Right forelimb (tissue), 1 donor: Measurements from ENCODE around the gene FSD1.
"Not testable (repeated sequence)": the region's sequence is repeated elsewhere in the genome, so short reads cannot be mapped to it uniquely, and the experiment has no call there.

Experiments
- DNase-seq: peaks from one replicate; pipeline ENCODE4 v3.0.0-alpha.2; 2018

FSD1 gene

DNA sequence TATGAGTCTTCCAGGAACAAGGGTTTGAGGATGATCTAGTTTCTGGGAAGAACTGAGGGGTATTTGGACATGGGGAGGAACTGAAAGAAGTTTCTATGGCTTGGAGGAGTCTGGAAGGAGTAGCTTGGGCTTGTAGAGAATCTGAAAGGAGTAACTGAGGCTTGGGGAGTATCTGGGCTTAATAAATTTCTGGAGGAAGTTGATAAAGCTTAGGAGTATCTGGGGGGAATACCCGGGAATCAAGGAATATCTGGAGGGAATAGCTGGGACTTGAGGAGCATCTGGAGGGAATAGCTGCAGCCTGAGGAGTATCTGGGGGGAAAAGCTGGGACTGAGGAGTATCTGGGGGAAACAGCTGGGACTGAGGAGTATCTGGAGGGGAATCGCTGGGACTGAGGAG, 16.0 kb downstream of the FSD1 start:
- DNase-seq = no peak

DNA sequence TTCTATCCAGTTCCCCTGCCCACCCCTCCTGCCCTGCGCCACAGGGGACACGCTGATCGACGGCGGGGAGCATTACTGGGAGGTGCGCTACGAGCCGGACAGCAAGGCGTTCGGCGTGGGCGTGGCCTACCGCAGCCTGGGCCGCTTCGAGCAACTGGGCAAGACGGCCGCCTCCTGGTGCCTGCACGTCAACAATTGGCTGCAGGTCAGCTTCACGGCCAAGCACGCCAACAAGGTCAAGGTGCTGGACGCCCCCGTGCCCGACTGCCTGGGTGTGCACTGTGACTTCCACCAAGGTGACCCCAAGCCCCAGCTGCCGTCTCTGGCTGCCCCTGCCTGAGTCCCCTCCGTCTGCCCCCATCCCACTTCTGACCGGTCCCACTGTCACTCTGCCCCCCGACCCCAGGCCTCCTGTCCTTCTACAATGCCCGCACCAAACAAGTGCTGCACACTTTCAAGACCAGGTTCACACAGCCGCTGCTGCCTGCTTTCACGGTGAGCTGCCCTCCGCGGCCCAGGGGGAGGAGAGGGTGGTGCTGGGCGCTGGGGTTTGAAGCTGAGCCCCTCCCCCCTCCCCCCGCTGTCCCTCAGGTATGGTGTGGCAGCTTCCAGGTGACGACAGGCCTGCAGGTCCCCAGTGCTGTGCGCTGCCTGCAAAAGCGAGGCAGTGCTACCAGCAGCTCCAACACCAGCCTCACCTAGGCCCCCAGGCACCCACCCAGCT, 18.7 kb downstream of the FSD1 start:
- DNase-seq = no peak

DNA sequence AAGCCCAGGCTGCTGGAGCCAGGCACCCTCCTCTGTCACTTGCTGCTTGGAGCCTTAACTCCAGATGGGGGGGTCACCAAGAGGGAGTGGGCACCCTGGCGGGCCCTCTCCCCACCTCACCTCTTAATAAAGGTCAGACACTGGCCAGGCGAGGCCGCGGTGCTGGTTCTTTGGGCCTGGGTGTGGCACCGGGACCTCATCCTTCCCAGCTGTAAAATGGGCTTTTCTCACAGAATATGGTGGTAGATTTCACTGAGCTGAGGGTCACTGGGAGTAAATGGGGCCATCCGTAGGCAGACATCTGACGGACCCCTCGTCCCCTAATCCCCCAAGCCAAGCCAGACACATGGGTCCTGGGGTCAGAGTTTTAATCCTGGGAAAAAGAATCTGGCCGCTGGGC, 19.3 kb downstream of the FSD1 start:
- no peak for DNase-seq

DNA sequence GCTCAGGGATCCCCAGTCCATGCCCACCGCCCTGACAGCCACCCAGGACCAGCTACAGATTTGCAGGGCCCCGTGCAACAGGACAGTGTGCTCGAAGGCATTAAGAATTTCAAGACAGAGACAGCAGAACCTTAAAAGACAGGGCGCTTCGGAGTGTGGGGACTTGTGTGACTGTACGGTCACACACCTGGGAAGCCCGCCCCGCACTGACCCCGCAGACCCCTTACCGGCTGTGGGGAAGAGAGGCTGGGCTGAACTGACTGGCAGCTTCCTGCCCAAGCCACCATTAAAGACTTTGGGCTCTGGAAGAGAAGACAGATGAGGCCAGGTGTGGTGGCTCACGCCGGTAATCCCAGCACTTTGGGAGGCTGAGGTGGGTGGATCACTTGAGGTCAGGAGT, 19.8 kb downstream of the FSD1 start:
- DNase-seq = no peak

DNA sequence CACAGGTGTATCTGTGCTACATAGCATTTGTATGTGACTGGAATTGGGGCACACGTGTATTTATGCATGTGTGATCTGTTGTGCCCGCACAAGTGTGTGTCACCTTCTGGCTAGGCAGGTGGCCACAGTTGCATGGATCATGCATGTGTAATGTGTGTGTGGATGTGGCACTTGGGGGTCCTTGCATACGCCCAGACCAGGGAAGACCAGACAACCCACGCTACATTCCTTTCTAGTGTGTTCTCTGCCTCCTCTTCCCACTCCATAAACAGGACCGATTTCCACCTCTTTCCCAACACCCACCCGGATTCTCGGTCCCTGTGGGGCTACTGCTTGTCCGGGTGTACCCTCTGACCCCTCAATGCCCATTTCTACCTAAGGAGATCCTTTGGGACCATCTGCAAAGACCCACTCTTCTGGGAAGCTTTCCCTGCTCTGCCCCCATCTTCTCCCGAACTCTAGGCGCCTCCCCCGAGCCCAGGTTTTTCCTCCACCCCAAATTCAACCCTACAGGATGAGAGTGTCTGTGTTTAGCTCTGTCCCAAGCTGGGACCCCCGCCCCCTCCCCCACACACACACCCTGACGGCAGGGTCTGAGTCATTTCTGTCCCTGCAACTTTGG, 21.9 kb downstream of the FSD1 start:
- DNase-seq = no peak

DNA sequence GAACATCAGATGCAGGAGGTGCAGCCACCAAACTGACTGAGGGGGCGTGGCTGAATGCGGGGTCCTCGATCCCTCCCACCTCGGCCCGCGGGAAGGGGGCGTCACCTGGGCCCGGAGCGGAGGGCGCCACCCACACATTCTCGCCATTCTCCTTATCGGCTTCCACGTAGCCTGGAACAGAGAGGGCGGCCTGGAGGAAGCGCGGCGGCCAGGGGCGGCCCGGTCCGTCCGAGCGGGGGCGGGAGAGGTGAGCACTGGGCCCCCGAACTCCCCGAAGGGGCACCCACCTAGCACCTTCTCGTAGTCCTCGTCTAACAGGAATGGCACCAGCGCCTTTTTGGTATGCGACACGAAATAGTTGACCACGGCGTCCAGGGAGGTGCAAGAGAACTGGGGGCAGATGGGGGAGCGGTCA, 22.4 kb downstream of the FSD1 start:
- no peak for DNase-seq

DNA sequence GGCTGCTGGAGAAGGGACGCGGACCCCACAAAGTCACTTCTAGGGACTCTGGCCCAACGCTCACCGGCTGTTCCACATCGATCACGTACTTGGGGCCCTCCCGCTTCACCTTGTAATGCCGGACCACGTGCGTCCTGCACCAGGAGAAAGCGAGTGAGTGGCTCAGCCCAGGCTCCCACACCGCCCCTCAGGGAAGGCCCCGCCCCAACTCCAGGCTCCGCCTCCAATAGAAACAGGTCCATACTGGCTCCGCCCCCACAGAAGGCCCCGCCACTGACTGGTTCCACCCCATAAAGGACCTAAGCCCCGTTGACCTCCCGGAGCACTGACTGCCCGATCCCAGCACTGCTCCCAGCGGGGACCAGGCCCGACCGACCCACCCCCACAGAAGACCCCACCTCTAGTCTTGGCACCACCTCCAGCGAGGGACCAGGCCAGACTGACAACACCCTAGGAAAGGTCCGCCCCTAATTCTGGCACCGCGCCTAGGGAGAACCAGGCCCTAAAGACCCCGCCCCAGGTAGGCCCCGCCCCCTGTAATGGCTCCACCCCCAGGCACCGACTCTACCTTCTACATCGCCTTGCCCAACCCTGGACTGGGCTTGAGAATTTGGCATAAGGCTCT, 23.0 kb downstream of the FSD1 start:
- peak; percentile 73 for DNase-seq

DNA sequence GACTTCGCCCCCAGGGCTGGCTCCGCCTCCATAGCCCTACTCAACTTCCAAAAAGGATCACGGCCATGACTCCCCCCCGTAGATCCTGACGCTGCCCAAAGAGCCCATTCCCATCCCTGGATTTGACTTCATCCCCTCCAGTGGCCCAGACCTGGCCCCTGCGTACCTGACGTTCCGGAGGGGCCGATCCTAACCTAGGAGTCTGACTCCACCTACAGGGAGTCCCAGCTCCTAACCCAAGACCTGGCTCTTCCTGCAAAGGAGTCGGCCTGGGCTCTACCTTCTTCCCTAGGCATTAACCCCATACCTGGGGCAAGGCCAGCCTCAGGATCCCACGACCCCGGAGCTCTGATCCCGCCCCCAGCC, 23.5 kb downstream of the FSD1 start:
- no peak for DNase-seq

DNA sequence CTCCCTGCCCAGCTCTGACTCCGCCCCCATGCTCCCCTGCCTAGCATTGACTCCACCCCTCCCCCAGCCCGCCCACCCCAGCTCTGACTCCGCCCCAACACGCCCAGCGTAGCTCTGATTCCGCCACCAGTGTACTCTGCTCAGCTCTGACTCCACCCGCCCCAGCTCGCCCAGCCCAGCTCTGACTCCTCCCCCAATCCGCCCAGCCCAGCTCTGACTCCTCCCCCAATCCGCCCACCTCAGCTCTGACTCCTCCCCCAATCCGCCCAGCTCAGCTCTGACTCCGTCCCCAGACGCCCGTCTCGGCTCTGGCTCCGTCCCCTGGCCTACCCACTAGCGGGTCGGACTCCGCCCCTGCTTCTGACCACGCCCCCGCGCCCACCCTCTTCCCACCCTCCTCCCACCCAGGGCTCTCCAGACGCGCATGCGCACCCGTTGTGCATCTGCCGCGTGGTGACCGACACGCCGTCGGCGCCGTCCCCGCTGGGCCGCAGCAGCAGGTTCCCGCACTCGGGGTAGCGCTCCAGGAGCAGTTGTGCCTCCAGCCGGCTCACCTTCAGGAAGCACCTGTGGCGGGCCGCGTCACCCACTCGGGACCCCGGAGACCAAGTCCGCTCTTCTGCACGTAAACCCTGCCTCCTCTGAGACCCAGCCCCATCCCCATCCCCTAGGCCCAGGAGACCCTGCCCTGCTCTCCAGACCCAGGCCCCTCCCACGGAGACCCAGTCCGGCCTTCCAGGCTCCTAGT, 24.0 kb downstream of the FSD1 start:
- peak; percentile 98 for DNase-seq

DNA sequence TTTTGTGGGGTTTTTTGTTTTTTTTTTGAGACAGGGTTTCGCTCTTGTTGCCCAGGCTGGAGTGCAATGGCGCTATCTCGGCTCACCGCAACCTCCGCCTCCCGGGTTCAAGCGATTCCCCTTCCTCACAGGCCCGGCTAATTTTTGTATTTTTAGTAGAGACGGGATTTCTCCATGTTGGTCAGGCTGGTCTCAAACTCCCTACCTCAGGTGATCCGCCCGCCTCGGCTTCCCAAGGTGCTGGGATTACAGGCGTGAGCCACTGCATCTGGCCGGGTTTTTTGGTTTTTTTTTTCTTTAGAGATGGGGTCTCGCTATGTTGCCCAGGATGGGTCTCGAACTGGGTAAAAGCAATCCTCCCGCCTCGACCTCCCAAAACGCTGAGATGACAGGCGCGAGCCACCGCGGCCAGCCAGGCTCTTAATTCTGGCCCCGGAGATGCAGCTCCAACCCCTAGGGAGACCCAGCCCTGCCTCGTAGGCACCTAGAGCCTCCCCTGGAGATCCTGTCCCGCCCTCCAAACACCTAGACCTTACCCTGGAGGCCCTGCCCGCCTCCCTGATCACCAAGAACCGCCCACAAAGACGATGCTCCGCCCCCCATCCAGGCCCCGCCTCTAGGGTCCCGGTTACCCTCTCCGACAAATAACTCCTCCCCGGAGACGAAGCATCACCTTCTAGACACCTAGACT, 24.7 kb downstream of the FSD1 start:
- DNase-seq = not testable (repeated sequence)

DNA sequence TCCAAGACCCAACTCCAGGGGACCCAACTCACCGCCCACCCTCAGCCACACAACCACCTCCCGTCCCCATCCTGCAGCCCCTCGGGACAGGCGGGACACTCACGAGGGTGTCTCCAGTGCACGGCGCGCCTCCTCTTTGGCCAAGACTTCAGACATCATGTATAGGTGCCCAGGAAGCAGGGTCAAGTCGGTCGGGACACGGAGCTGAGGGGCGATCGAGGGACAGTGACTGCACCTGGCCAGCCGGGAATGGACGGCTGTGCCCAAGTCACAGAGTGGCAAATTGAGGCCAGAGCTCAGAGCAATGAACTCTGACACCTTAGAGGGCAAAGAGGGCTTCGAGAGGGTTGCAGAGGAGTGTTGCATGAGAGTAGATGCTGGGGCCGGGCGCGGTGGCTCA, 25.5 kb downstream of the FSD1 start:
- no peak for DNase-seq

DNA sequence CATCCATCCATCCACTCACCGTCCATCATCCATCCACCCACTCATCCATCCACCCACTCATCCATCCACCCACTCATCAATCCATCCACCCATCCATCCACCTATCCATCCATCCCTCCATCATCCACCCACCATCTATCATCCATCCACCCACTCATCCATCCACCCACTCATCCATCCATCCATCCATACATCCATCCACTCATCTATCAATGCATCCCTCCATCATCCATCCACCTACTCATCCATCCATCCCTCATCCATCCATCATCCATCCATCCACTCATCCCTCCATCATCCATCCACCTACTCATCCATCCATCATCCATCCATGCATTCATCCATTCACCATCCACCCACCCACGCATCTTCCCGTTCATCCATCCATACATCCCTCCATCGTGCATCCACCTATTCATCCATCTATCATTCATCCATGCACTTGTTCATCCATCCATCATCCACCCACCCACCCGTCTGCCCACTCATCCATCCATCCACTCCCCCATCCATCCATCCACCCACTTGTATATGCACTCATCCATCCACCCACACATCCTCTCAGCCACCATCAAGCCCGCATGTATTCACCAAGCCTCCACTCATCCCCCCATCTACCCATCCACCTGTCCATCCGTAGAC, 30.7 kb downstream of the FSD1 start:
- no peak for DNase-seq

DNA sequence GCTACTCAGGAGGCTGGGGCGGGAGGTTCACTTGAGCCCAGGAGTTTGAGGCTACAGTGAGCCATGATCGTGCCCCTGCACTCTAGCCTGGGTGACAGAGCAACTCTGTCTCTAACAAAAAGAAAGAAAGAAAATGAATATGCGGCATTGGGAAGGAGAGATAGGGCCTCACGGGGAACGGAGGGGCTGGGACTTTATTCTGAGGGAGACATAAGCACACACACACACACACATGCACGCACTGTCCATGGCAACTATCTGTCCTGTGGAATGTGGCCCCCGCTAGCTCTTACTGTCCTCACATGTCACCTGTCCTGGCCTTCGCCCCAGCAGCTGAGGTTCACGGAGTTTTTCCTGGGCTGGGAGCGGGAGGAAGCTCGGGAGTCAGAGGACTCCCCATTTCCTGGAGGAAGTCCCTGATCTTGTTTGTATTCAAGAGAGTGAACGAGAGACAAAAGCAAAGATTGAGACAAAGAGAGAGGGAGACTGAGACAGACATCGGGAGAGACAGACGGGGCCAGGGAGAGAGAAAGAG, 33.6 kb downstream of the FSD1 start:
- no peak for DNase-seq

DNA sequence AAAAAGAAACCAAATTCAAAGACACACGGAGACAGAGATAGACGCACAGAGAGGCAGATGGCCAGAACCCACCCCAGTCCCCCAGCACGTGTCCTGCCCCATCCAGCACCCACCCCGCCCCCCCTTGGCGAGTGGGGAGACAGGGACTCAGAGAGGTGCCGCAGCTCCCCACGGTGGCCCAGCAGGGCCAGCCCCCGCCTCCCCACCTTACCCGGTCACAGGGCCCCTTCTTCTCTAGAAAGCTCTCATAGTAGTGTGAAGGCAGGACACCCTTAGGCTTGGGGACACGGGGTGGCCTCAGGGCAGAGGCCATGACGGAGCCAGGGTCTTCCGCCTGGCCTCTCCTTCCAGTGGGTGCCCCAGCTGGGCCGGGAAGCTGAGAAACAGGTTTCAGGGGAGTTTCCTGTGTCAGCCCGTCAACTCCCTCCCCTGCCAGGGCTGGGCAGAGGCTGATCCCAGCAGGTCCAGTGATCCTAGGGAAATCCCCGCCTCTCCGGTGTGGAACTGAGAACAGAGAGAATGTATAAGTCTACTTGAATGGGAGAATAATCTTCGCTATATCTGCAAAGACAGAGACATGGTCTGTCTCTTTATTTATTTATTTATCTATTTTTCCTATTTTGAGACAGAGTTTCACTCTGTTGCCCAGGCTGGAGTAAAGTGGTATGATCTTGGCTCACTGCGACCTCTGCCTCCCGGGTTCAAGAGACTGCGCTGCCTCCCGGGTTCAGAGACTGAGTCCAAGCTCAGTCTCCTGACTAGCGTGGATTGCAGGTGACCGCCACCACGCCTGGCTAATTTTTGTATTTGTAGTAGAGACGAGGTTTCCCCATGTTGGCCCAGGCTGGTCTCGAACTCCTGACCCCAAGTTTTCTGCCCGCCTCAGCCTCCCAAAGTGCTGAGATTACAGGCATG, 34.3 kb downstream of the FSD1 start, which contains the start of gene STAP2:
Gene STAP2, minus strand, starts transcription at position 387 of the 915 bp plus-strand sequence. Its CDS starts 74 bp downstream, at position 313.
- DNase-seq = no peak

DNA sequence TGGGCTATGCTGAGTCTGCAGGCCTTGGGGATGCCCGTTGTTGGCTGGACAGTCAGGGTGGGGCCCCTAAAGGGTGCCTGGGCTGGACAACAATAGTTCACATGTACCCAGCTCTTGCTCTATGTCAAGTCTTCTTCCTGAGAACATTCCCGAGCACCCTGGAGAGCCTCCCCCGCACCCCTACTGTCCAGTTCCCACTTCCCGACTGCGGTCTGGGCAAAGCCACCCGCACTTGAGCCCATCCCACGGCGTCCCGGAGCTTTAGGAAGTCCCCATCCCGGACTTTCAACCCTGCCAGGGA, 37.9 kb downstream of the FSD1 start:
- no peak for DNase-seq

DNA sequence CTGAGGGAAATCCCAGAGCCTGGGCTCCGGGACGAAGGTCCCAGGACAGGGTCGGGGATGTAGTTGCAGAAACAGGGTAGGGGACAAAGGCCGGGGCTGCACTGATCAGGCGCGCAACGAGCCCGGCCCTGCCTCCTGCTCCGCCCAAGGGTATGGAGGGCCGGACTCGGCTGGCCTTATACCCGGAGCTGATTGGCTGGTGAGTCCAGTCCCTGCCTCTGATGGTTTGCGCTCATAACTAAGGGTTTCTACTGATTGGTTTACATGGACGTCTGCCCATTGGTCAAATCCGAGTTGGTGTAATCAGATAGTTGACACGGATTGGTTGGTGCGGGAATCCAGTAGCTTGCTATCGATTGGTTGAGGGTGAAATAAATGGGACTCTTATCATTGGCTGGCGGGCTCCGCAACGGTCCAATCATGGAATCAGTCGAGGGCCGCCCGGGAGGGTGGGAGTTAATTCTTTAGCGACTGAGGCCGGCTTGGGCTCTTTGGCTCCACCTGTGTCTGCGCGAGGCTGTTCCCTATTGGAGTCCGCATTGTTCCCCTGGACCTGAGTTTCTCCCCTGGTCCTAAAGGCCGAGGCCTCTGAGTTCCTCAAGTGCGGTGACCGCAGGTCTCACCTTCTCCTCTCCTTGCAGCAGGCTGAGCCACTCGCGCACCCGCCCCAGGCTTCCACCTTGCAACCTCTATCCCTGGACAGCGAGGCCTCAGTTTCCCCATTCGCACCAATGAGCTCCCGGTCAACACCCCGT, 38.4 kb downstream of the FSD1 start:
- DNase-seq = peak; percentile 97

DNA sequence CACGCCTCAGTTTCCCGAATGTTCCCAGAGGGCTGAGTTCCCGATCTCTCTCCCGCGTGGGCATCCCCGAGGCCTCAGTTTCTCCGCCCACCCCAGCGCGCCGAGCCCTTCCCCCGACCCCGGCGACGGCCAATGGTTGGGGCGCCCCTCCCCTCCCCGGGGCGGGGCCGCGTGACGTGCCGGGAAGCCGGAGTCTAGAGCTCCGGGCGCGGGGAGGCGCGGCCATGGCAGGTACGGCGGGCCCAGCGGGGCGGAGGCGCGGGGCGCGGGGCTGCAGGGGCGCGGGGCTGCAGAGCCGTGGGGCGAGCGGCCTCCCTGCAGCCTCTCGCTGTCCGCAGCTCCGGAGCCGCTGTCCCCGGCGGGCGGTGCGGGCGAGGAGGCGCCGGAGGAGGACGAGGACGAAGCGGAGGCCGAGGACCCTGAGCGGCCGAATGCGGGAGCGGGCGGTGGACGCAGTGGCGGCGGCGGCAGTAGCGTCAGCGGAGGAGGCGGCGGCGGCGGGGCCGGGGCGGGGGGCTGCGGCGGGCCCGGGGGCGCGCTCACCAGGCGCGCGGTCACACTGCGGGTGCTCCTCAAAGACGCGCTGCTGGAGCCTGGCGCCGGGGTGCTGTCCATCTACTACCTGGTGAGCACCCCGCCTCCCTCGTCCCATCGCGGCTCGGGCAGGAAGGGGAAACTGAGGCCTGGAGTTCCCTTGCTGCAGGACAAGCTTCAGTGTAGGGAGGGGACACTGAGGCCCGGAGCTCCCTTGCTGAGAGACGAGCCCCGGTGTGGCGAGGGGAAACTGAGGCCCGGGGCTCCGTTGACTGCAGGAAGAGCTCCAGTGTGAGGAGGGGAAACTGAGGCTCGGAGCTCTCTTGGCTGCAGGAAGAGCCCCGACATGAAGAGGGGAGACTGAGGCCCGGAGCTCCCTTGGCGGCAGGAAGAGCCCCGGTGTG, 39.2 kb downstream of the FSD1 start, which contains the start of gene MPND:
Gene MPND, plus strand, starts transcription at position 193 of the 938 bp plus-strand sequence. Its CDS starts 32 bp downstream, at position 225.
- DNase-seq = peak; percentile 95

DNA sequence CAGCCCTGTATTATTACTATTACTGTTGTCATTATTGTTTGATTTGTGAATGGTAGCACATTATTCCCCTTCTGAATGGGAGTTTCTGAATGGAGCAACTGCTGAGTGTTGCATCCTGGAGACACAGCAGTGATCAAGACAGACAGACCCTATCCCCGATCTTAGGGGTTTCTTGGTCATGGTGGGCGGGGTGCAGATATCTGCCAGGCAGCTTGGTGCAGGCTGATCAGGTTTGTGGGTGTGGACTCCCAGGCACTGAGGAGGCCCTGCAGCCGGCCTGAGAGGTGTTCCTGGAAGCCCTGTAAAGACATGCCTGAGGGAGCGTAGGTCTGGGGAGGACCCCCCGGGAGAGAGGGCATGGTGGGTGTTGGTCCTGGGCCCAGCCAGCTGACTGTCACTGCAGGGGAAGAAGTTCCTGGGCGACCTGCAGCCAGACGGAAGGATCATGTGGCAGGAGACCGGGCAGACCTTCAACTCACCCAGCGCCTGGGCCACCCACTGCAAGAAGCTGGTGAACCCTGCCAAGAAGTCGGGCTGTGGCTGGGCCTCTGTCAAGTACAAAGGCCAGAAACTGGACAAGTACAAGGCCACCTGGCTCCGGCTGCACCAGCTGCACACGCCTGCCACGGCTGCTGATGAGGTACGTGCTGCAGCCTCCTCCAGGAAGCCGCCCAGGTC, 41.1 kb downstream of the FSD1 start:
- no peak for DNase-seq

DNA sequence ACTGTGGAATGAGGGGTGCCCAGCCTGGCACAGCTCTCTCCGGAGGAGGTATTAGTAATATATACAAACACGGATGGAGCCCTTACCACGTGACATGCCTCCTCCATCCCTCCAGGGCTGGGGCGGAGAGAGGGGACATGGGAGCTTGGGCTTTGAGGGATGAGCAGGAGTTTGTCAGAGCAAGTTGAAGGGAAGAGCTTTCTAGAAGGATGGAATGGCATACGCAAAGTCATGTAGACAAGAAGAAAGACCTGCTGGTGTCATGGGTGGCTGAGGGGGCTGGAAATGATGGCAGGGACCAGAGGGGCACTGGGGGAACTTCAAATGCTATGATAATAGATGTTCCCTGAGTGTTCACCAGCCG, 41.6 kb downstream of the FSD1 start:
- no peak for DNase-seq
